Measurements from ENCODE around the gene GALNT14.

DNA sequence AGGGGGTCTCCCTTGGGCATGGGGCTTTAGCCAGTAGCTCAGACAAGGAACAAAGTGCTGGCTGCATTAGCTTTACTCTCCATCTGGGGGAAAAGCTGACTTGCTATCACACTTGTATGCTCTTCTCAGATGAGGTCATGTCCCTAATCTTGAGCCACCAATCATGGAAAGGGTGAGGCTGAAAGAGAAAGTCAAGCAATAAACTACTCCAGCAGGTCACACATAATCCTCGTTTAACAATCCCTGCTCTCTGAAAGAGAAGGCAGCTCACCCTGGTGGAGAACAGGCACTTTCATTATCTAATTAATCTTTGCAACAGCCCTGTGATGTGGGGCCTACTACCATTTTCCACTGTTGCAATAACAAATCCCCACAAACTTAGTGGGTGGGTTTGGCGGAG lies 201.3 kb downstream of the GALNT14 start:
- TF ChIP-seq, protein P1, sequence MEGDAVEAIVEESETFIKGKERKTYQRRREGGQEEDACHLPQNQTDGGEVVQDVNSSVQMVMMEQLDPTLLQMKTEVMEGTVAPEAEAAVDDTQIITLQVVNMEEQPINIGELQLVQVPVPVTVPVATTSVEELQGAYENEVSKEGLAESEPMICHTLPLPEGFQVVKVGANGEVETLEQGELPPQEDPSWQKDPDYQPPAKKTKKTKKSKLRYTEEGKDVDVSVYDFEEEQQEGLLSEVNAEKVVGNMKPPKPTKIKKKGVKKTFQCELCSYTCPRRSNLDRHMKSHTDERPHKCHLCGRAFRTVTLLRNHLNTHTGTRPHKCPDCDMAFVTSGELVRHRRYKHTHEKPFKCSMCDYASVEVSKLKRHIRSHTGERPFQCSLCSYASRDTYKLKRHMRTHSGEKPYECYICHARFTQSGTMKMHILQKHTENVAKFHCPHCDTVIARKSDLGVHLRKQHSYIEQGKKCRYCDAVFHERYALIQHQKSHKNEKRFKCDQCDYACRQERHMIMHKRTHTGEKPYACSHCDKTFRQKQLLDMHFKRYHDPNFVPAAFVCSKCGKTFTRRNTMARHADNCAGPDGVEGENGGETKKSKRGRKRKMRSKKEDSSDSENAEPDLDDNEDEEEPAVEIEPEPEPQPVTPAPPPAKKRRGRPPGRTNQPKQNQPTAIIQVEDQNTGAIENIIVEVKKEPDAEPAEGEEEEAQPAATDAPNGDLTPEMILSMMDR (IDR thresholded peaks at IDR 0.05), result no peak
- TF ChIP-seq POLR2A (IDR thresholded peaks at IDR 0.05), result no peak
- no peak for TF ChIP-seq POLR2AphosphoS5 (IDR thresholded peaks at IDR 0.05)
